GM13976 (cell line): Measurements from ENCODE around the gene EXOC3L4.

Experiments used
- DNase-seq: peaks from one replicate; pipeline ENCODE4 v3.0.0; 2012; ENCODE audit warnings: low spot score
- in situ Hi-C: fragments of 300-500 bp; cut with MboI; formaldehyde crosslinking; loops from one replicate; pipeline ENCODE4 v1.12.0; 2022; ENCODE audit warnings: low sequenced_read_pairs, mixed read lengths, inconsistent platforms; ENCODE audit not compliant: unreplicated experiment
- TF ChIP-seq, protein P1 (sequence below): IDR thresholded peaks from 2 replicates; pipeline ENCODE4 v1.5.1; 2012; ENCODE audit warnings: borderline replicate concordance, mild to moderate bottlenecking; ENCODE audit not compliant: insufficient read depth; ENCODE audit errors: extremely low read depth, missing control alignments, control extremely low read depth

Gene EXOC3L4

DNA sequence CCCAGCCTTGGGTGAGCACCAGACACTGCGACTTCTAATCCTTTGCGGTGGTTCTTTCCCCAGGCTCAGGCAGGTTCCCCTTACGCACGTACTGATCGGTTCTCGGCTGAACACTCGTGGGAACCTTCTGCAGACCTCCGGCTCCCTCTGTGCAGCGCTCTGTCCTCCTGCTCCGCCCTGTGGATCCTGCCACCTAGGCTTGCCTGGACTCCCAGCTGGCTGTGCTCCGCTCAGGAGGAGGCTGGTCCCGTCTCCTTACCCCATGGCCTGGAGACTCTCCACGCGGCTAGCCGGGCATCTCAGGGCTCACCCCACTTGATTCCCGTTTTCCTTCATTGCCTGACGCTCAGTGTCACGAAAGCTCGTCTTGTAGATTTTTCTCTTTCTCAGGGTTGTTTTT lies 63.4 kb downstream of the EXOC3L4 start:
- DNase-seq = no peak
- TF ChIP-seq, protein P1, sequence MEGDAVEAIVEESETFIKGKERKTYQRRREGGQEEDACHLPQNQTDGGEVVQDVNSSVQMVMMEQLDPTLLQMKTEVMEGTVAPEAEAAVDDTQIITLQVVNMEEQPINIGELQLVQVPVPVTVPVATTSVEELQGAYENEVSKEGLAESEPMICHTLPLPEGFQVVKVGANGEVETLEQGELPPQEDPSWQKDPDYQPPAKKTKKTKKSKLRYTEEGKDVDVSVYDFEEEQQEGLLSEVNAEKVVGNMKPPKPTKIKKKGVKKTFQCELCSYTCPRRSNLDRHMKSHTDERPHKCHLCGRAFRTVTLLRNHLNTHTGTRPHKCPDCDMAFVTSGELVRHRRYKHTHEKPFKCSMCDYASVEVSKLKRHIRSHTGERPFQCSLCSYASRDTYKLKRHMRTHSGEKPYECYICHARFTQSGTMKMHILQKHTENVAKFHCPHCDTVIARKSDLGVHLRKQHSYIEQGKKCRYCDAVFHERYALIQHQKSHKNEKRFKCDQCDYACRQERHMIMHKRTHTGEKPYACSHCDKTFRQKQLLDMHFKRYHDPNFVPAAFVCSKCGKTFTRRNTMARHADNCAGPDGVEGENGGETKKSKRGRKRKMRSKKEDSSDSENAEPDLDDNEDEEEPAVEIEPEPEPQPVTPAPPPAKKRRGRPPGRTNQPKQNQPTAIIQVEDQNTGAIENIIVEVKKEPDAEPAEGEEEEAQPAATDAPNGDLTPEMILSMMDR = no peak
- in situ Hi-C loops = no loop called here

DNA sequence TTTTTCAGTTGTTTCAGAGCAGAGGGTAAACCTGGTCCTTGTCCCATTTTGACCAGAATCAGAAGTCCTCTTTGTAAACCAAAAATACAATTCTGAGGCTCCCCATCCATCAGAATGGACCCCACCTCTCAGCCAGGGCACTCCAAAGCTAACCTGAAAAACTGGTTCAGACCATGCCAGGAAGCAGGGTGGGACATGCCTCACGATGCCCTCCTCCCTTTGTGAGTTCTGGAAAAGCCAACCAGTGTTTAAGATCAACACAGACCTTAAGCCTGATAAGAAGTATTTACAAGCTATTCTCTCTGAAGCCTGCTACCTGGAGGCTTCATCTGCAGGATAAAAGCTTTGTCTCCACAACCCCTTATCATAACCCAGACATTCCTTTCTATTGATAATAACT lies 64.2 kb downstream of the EXOC3L4 start:
- peak; percentile 1 for DNase-seq
- in situ Hi-C loops = no loop called here
- TF ChIP-seq, protein P1 = no peak
